ENCODE results near the gene C6. TPM values are rescaled to one million over a fixed set of nuclear protein-coding genes. Genes with fewer than 3 reads are reported as not detected.

Gene C6
- total and polyA plus RNA-seq, 2 of the 13 experiments (the other 11 are each of a cell fraction or from before 2014, with no cell fraction given) = 0.28 to 4.7 TPM

GRCh38 chr5:41195228-41195627 is 18.1 kb downstream of the C6 start:
- Histone ChIP-seq H3K36me3 (replicated peaks in 1 of 2; ENCODE audit: control insufficient read depth in 1 of 2, insufficient read depth in 2 of 2, low read length in 2 of 2) (no peaks in the 10 kb centered on the region), H3K4me2 (ENCODE audit: low read depth, low read length) (no peak overlapping the region), H3K4me3 (replicated peaks in 1 of 3; ENCODE audit: insufficient read depth in 1 of 3, low read depth in 2 of 3, low read length in 3 of 3) (no peak overlapping the region), H4K20me1 (ENCODE audit: insufficient read depth, low read length) (no peaks in the 10 kb centered on the region), H3K4me1 (ENCODE audit: insufficient read depth, low read length) (peaks cover 7% of the 10 kb centered on the region; the same call in 1 of the 2 replicates), H3K9ac (ENCODE audit: insufficient read depth, low read depth, low read length) (no peak overlapping the region), H2AFZ (ENCODE audit: low read length) (no peak overlapping the region), H3K79me2 (ENCODE audit: insufficient read depth, low read length) (no peaks in the 10 kb centered on the region), H3K9me3 (ENCODE audit: low read length) (no peaks in the 10 kb centered on the region), H3K27me3 (ENCODE audit: control insufficient read depth in 1 of 2, insufficient read depth in 2 of 2, low read length in 2 of 2) (no peaks in the 10 kb centered on the region), H3K27ac (ENCODE audit: extremely low read length, insufficient read depth, low read length) (no peak overlapping the region)
- in situ Hi-C loops (cut with HindIII; ENCODE audit: extremely low pct_ligation_motif_present, low pct_unique_long_range_greater_than_20kb) (no loop called here), intact Hi-C loops (cut with micrococcal nuclease; ENCODE audit: unreplicated experiment) (no loop called here)
- TF ChIP-seq ELK4 (CRISPR knock-in tag; IDR thresholded peaks at IDR 0.05; ENCODE audit: borderline replicate concordance) (no peak), PLRG1 (conservative IDR thresholded peaks at IDR 0.05) (no peak), EEA1 (CRISPR knock-in tag; IDR thresholded peaks at IDR 0.05; ENCODE audit: borderline replicate concordance) (no peak), RFXAP (CRISPR knock-in tag; IDR thresholded peaks at IDR 0.05; ENCODE audit: borderline replicate concordance) (no peak), ZNF207 (IDR thresholded peaks at IDR 0.05; ENCODE audit: borderline replicate concordance) (no peak), SCMH1 (CRISPR knock-in tag; IDR thresholded peaks at IDR 0.05; ENCODE audit: borderline replicate concordance) (no peak), ZC3H13 (CRISPR knock-in tag; IDR thresholded peaks at IDR 0.05) (no peak)
- no peak for FAIRE-seq
- no TSS peak for BruUV-seq (replicated peaks)
- POLR2A ChIA-PET = no interaction called here
- no peak for DNase-seq (ENCODE audit: low spot score)
- CTCF ChIA-PET (ENCODE audit: low intra/inter-chr PET ratio, low total read pairs) = no interaction called here
- 79% methylated on average over 1 of the region's 1 CpG for WGBS (ENCODE audit: low lambda C conversion rate)
- ATAC-seq = no peak

GRCh38 chr5:41194339-41194738 is 19.0 kb downstream of the C6 start:
- Histone ChIP-seq H3K4me2 (ENCODE audit: low read depth, low read length) (no peak overlapping the region), H3K9me3 (ENCODE audit: low read length) (no peaks in the 10 kb centered on the region), H4K20me1 (ENCODE audit: insufficient read depth, low read length) (no peaks in the 10 kb centered on the region), H3K27ac (ENCODE audit: extremely low read length, insufficient read depth, low read length) (no peak overlapping the region), H3K4me1 (ENCODE audit: insufficient read depth, low read length) (peaks cover 7% of the 10 kb centered on the region; the same call in 1 of the 2 replicates), H2AFZ (ENCODE audit: low read length) (no peak overlapping the region), H3K27me3 (ENCODE audit: control insufficient read depth in 1 of 2, insufficient read depth in 2 of 2, low read length in 2 of 2) (no peaks in the 10 kb centered on the region), H3K9ac (ENCODE audit: insufficient read depth, low read depth, low read length) (no peak overlapping the region), H3K79me2 (ENCODE audit: insufficient read depth, low read length) (no peaks in the 10 kb centered on the region), H3K4me3 (replicated peaks in 1 of 3; ENCODE audit: insufficient read depth in 1 of 3, low read depth in 2 of 3, low read length in 3 of 3) (no peak overlapping the region), H3K36me3 (replicated peaks in 1 of 2; ENCODE audit: control insufficient read depth in 1 of 2, insufficient read depth in 2 of 2, low read length in 2 of 2) (no peaks in the 10 kb centered on the region)
- POLR2A ChIA-PET = no interaction called here
- DNase-seq (ENCODE audit: low spot score) (no peak), ATAC-seq (no peak), FAIRE-seq (no peak)
- intact Hi-C loops (cut with micrococcal nuclease; ENCODE audit: unreplicated experiment) = loop anchor here (5.0 kb wide), 1 partner anchor 1487 kb away; no protein-coding TSS in a partner anchor
- CTCF ChIA-PET (ENCODE audit: low intra/inter-chr PET ratio, low total read pairs) = no interaction called here
- no TSS peak for BruUV-seq (replicated peaks)
- in situ Hi-C loops (cut with HindIII; ENCODE audit: extremely low pct_ligation_motif_present, low pct_unique_long_range_greater_than_20kb) = no loop called here
- 10% methylated on average over 3 of the region's 3 CpGs for WGBS (ENCODE audit: low lambda C conversion rate)
- TF ChIP-seq ZNF362 (CRISPR knock-in tag; IDR thresholded peaks at IDR 0.05; ENCODE audit: borderline replicate concordance) (no peak), CBX2 (IDR thresholded peaks at IDR 0.05; ENCODE audit: low read depth, low read length) (no peak), CBX2 (CRISPR knock-in tag; IDR thresholded peaks at IDR 0.05; ENCODE audit: low read depth) (no peak), CEBPB (IDR thresholded peaks at IDR 0.05; ENCODE audit: borderline replicate concordance, low read depth, low read length) (0 out of 2 replicates have a peak, but pooled peaks have one; percentile 11), ZNF720 (CRISPR knock-in tag; IDR thresholded peaks at IDR 0.05) (no peak)

All from HepG2 (cell line).